Stimulated activated CD8-positive, alpha-beta memory T cell treated with anti-CD3 and anti-CD28 coated beads, Interleukin-7, amount 100 ng/mL, for 24 hours (primary cell): ENCODE data around the gene FNIP2.
A peak's percentile ranks its signal among the peaks of the same experiment; 100 is the strongest.

Experiments
- DNase-seq: peaks from one replicate; pipeline ENCODE4 v3.0.0-alpha.2; 2020; ENCODE audit warnings: low read depth

Gene FNIP2

DNA sequence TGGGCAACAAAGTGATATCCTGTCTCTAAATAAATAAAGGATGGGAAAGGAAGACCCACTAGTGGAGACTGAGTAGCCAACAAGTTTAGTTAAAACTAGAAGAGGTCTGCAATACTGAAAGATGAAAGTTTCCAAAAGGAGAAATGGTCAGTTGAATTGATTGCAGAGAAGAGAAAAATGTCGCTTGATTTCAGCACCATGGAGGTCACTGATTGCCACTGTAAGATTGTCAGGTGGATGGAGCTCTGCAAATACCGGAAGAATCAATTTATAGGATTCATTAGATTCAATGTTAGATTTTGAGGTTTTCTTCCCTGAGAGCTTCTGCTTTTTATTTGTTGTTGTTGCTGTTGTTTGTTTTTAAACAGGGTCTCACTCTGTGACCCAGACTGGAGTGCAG, 5.4 kb upstream of the FNIP2 start:
- DNase-seq, result no peak

DNA sequence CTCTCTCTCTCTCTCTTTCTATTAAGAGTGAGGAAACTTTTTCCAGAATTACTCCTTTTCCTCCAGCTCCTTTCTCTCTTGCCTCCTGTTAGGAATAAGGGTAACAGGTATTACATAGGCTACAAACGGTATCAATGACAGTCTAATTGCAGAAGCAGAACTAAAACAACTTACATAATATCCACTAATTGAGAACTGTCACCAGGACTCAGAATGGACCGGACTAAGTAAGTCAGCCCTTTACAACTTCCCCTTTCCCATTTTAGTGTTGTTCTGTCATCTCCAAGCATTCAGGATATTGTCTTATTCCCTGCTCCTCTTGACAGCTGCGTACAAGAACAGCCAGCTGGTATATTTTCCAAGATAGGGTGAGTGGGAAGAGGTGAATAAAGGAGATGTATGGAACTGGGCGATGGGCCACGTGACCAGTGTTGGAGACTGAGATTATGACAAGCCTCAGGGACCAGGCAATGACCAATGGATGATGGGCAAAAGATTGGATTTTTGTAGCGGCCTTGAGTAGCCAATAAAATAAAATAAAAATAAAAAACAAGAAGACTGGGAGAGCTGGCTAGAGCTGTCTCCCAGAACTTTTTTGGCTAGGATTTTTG, 2.3 kb upstream of the FNIP2 start:
- DNase-seq, result no peak

DNA sequence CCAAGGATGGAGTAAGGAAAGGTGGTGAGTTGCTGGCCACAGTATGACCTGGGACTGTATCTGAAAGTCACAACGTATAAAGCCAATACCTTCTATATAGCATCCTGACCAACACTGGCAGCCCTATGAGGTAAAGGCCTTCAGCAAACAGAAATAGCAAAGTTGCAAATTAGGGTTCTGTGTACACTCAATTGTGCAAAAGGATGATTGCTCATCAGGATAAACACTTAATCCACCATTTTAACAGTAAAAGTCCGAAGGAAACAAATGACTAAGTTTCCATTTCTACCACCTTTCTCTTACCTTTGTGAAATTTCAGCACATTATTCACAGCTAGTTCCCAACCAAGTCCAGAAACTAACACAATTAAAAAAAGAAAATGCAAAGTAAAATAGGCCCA, 1.4 kb upstream of the FNIP2 start:
- no peak for DNase-seq

DNA sequence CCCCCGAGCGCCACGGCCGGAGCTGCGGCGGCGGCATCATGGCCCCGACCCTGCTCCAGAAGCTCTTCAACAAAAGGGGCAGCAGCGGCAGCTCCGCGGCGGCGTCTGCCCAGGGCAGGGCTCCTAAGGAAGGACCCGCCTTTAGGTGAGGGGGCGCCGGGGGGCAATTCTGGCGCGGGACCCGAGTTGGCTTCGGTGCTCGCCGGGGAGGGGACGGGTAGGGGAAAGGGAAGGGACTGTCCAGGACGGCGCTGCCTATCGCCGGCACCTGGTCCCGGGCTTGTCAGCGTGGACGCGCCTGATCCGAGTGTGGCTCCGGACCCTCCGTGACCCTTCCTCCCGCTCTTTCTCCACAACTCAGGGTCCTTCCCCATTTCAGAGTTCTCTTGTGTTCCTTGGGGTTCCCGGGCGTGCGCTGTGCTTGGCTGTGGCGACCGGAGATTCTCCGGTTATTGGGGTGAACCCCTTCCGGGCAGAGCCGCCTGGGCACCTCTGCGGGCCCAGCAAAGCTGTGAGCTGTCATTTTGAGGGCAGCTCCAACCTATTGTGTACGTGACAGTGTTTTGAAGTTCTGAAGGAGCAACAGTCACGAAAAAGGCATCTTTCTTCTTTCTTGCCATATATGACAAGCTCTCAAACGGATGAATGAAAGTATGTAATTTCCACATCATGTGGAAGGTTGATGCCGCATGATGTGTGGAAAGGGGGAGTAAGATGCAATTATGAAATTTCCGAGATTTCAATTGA, 522 bp downstream of the FNIP2 start:
- DNase-seq, result peak; percentile 11

DNA sequence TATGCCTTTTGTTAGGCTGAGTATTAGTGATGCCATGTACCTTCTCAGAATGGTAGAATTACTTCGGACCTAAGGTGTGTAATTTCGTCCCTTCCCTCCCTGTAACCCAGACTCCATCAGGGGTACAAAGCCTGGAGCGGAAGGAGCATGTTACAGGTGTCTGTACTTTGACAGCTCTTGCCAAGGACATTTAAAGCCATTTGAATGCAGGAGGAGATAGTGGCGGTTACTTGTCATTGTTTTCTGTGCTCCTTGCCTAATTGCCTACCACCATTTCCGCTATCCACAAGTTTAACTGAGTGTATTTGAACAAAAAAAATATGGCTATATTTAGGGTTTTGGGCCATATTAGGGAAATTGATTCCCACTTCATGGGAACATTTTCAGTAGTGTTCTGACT, 1.8 kb downstream of the FNIP2 start:
- no peak for DNase-seq

DNA sequence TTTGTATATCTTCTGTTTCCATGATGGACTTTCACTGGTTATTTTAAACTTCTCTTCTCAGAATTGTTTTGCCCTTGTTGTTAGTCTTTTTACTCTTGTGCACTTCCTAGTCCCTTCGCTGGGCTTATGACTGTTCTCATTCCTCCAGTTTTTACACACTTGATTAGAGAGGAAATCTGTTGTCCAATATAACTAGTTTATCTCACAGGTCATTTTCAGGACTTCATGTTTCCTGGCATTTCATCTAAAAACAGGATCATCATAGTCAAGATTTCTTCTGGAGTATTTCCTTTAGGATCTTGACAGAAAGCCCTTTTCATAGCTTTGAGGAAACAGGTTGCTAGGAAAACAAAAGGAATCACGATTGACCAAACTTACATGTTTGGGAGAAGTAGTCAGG, 3.0 kb downstream of the FNIP2 start:
- DNase-seq, result no peak

DNA sequence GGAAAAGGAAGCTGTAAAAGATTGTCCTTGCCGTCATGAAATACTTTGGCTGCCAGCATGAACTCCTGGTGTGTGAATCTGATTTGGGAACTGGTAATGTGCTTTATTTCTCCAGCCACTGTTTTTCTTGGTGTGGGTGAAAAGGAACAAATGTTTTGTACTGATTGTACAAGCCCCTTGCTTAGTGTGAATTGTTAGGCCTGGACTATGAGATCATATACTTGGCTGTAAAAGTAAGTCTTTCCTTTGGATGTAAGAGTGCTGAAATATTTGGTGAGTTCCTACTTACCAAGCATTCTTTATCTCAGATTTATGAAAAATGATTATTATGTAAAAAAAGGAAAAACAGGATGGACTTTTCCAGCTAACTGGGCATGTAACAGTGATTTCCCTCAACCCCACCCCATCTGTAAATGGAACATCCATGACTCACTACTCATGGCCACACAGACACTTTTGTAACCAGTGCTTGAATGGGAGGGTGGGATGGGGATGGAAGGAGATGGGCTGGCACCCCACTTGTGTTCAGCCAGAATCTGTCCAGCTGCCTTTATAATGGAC, 6.3 kb downstream of the FNIP2 start:
- no peak for DNase-seq

DNA sequence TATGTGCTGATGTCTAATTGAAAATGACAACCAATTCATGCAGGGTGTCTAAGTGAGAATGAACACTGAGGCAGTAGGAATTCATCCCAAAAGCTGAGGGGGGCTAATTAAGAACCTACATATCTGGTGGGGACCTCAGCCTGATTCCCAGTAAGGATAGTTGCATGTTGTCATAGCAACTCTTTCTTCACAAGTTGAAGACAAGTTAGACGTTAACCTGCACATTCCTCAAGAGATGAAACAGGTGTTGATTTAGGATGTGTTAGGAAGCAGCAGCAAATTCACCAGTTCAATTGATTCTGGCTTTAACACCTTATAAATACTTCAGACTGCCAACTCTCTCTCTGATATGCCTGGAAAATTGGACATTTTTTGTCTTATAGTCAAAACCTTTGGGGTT, 7.3 kb downstream of the FNIP2 start:
- DNase-seq, result no peak

DNA sequence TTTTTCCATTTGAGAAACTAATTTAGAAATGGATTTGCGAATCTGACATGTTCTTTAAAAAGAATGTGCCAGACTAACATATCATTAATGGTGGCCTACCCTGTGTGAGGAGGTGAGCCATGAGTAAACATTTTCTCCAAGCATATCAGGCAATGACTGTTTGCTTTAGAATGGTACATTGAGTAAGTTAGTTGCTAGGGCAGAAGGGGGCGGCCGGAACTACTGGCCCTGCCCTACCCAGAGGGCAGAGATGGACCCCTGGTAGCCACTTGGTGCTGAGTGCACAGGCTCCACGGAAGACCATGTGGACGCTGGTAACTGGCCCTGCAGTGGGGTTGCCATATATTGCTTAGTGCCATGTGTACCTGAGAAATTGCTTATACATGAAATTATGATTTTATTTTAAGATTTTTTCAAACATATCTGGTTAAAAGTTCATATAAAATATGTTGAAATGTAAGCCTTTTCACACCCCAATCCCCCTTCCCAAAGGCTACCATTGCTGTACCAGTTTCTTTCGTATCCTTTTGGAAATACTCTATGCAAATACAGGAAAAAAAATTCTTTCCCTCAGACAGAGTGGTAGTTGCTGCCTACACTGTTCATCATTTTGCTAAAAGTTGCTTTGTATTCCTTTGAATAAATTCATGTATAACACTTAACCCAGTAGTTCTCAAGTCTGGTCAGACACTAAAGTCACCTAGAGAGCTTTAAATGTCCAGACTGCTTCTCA, 8.8 kb downstream of the FNIP2 start:
- DNase-seq, result no peak

DNA sequence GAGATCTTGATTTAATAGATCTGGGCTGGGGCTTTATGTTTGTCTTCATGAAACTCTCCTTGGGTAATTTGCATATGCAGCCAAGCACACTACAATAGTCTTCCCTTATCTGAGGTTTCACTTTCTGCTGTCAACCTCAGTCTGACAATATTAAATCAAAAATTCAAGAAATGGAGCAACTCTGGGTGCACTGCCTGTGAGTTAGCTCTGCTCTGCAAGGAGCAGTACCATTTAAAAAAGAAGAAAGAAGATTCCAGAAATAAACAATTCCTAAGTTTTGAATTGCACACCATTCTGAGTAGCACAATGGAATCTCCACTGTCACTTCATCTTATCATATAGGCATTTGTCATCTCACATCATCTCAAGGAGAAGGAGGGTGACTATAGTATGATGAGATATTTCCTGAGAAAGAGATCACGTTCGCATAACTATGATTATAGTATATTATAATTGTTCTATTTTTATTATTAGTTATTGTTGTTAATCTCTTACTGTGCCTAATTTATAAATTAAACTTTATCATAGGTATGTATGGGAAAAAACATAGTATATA, 9.4 kb downstream of the FNIP2 start:
- no peak for DNase-seq

DNA sequence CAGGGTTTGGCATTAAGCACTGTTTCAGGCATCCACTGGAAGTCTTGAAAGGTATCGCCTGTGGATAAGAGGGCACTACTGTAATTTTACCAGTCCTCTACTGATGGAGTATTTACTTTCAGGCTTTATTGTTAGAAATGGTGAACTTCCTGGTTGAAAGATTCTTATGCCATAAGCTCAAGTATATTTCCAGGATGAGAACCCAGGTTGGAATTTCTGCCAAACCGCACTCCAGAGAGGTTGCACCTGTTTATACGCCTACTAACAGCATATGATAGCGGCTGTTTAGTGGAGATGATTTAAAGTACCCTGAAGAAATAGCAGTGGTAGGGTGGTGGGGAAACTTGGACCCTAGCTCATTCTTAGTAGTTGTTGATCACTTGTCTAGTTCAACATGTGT, 9.9 kb downstream of the FNIP2 start:
- DNase-seq, result no peak

DNA sequence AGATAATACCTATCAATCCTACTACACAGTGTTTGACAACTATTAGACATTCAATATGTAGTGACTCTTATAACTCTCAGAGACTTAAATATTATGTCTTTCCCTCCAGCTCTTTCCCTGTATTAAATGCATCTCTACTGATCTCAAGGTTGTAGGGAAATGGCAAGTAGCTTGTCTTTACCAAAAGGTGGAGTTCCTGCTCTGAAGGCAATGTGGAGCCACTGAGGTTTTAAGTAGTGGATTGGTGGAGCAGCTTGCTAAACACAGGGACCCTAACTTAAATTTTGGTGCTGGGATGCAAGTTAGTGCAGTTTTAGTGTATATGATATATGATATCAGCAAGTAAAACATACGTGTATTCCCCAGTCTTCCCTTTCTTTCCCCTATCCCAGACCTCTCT, 13.1 kb downstream of the FNIP2 start:
- DNase-seq, result no peak

DNA sequence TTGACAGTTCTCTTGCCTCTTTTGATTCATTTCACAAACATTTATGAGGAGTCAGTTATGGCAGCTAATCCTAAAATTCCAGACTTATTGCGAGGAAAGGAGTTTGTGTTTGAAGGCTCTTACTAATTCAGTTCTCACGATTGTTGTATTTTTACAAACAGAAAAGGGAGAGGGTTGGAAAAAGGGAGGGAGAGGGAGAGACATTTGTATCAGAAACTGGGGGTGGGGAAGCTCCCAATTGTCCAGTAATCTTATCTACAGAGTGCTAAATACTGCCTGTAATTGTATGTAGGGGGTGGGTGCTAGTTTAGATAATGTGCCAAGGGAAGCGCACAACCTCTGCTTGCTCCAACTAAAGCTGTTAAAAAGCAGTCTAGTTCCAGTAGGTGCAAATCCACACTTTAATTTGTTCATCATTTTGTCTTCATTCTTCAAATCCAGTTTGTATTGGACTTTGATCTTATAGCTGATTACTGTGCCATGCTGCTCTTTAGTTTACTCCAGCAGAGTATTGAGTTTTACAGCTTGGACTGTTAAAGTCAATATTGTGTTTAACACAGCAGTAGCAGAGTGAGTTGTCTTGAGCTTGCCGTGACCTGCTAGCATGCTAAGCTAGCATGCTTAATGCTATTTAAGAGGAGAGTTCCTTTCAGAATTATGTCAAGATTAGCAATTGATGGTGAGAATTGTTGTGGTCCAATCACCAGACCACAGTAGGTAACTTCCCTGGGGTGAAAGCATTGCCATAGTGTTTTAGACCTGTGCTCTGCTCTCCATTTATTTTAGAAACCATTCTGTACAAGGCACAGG, 13.9 kb downstream of the FNIP2 start:
- DNase-seq, result no peak

DNA sequence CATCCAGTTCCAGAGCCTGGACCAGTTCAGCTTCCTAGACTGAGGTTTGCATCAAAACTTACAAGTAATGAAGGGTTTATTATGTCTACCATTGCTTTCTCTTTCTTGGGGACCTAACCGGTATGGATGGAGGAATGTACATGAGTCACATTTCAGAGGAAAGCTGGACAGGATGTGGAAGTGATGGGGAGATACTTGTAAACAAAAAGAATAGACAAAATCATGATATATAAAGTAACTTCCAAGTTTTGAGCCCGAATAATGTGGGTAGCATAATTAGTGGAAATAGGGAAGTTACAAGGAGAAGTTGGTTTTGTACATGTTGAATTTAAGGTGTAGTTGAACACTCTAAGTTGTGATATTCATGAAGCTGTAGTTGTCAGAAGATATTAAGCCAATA, 15.0 kb downstream of the FNIP2 start:
- no peak for DNase-seq

DNA sequence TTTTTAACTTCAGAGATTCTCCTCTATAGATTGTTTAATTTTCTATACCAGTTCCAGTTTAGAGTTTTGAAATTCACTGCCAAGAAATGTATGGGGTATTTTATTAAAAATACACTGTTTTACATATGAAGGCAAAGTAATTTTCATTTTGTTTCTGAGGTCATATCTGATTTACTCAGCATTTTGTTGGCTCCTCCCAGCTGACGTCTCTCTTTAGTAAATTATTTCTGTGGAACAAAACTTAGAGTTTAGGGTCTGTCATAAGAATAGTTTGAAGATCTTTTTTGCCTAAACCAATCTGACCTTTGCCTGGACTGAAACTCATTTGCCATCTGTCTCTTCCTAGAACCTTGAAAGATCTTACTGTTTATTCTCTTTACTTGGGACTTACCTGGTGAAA, 16.9 kb downstream of the FNIP2 start:
- no peak for DNase-seq

DNA sequence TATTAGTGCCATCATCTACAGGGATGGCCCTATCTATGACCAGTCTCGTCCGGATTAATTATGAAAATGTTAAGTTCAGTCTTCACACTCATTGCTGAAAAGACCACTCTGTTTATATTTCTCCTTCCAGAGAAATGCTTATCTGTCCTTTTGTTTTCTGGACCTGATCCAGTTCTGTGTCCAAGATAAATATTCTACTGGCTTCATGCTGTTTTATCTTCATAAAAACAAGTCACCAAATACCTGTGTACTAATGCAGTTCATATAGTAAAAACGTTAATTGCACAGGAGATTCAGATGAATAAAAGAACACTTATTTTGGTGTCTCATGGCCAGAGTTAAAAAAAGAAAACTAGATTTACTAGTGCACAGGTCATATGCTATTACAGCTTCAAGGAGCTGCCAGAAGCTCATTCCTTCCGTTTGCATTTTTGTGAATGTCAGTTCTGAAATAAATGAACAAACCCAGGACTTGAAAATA, 17.3 kb downstream of the FNIP2 start:
- no peak for DNase-seq

DNA sequence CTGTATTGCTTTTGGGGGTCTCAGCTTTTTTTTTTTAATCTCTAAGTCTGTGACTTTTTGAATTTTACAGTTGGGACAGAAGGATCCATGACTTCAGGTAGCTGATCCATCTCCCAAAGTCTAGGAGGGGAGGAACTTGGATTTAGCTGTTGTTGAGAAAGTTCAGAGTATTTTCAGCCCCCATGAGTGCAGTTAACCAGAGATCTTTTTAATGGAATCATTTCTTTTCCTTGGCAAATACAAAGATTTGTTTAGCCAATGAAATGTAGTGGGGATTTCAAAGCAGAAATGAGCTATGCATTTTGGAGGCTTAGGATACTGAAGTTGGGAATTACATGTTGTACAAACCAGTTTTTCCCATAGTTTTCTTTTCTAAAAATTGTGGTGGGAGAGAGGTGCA, 18.1 kb downstream of the FNIP2 start:
- DNase-seq, result no peak

DNA sequence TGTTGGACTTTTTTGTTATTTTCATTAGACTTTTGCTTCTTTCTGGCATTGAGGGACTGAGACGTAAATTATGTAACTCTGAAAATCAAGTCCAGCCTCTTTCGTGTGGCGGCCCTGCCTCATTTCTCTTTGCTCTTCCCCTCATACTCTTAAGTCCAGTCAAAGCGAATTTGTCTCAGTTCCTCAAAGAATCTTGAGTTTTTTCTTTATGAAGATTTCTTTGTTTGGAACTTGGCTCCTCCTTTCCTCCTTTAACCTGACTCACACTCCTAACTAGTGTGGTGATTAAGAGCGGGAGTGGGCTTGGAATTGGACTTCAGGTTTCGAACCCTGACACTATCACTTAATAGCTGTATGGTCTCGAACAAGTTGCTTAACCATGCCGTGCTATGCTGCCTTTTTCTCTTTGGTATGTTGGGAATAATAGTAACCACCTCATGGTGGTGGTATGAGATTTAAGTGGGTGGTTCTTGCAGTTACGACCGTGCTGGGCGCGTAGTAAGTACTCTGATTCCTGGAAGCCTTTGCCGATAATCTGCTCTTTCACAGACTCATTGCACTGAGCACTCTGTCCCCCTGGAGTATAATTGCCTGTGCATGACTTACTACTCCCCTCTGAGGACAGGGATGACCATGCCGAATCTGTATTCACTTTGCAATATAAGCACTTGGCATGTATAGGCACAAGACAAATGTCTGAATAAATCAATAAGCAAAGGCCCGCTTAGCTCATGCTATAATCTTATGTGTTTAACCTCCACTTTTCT, 19.1 kb downstream of the FNIP2 start:
- no peak for DNase-seq

DNA sequence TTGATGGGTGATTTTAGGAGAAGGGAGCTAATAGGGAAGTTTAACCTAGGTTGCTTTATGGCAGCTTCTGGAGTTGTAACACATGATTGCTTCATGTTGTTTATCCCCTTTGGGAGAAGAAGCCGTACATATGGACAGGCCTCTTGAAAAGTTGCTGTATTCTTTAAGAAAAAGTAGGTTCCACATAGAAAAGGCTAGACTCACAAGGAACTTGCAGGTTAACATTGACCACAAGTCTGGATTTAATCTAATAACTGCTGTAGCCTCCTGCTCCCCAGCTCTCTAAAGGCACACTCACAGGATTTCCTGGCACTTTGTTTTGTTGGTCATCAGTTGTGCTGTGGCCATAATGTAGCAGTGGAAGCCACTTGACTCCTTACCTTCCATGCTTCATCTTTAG, 19.7 kb downstream of the FNIP2 start:
- no peak for DNase-seq

DNA sequence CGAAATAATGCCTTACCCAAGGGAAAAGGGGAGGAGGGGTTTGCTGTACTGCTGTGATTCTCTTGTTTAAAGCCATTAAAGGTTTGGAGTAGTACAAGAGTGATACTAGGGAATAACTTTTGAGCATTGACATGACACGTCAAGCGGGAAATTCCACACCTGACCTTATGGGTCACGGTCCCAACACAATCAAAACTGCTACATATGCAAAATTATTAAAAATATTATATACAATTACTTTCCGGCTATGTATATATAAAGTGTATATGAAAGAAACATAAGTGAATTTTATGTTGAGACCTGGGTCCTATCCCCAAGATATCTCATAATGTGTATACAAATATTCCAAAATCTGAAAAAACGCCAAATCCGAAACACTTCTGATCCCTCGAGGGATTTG, 21.0 kb downstream of the FNIP2 start:
- no peak for DNase-seq

DNA sequence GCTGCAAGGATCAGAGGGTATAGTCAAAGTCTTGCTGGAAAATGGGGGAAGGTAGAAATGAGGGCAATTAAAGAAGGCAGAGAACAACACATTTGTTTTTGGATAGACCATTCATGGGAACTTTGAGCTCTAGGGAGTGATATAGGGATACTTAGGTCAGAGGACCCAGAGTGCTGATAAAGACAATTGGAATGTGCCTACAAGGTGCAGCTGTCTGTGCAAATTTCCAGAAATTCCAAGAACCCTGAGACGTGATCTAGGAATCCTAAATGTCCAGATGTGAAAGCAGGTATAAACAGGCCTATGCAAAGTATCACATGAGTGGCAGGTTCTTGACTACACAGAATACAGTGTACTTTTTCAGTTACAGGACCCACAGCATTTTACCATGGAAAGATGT, 24.2 kb downstream of the FNIP2 start:
- no peak for DNase-seq
